Activated naive CD4-positive, alpha-beta T cell treated with Interleukin-2 at 50 U/mL for 16 hours (primary cell): Measurements from ENCODE around the gene UST.

ENCODE experiments used
- DNase-seq: peaks from one replicate; pipeline ENCODE4 v3.0.0-alpha.2; 2020

The UST gene

DNA sequence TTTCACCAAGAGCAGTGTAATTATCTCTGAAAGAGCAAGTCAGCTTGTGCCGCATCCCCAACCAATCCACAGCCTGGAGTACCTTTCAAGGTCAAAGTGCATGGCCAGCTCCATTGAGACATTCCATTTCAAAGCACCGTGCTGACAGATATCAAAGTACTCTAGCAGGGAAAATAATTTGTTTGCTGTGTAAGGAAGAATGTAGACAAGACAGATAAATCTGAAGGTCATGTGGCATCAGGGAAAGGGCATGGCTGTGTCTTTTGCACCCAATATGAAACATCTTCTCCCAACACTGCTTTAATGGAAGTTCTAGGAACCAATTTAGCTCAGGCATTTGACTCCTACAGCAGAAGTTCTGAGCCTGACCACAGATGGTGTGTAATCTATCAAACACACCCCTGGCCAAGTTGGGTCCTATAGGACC lies 328.0 kb downstream of the UST start:
- no peak for DNase-seq

DNA sequence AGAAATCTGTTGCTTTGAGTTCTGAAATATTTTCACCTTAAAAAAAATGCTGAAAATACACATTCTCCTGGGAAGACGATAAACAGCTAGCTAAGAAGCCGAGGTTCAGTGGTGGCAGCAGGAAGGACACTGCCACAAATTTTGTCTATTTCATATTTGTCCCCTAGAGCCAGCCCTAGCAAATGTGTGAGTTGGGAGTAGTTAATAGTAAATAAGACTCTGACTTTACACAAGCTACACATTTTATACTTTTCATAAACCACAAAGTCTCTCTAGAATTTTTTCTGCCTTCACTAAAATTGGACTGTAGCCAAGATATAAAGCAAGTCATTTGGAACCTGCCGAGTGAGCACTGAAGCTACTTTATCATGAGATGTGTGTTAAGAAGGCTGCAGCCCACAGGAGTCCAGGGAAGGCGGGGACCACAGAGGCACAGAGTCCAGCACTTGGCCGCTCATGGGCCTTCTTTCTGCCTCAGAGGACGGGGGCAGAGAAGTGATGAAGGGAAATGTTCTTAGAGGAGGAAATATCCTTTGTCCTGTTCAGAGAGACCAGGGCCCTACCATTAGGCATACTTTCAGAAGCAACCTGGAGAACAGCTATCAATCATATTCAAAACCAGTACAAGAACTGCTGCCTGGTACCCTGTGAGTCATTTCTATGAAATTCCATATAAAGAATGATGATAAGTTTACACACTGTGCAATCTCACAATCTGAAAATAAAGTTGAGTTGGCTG lies 329.0 kb downstream of the UST start:
- DNase-seq = peak; percentile 21

DNA sequence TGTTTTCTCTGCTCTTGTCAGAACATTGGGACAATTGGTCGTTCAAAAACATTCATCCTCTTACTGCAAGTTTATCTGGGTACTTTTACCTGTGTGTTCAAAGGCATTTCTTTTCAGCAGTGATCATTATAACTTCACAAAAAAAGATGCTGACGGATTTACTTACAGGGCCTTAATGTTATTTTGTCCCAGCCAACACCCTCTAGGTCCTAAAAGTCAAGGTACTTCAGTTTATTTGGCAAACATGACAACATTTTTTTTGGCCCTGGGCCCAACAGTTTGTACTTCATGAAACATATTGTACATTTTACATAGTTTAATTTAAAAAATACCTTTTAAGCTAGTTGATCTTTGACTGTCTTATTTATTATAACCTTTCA lies 329.5 kb downstream of the UST start:
- DNase-seq = no peak

DNA sequence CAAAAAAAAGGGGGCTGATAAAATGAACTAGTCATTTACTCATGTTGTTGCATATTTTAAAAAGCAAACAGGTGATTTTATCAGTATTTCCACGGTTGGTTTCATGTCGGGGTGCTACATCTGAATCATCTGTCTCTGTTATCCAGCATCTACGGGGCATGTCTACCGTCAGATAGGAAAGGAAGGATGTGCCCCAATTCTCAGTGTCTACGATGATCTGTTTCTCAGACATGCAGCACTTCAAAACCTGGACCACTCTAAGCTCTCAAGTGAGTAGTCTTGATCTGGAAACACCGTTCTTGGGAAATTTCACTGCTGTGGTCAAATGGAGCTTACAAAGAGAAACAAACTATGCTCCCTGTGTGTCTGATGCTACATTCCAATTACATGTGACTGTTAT lies 330.4 kb downstream of the UST start:
- peak; percentile 32 for DNase-seq

DNA sequence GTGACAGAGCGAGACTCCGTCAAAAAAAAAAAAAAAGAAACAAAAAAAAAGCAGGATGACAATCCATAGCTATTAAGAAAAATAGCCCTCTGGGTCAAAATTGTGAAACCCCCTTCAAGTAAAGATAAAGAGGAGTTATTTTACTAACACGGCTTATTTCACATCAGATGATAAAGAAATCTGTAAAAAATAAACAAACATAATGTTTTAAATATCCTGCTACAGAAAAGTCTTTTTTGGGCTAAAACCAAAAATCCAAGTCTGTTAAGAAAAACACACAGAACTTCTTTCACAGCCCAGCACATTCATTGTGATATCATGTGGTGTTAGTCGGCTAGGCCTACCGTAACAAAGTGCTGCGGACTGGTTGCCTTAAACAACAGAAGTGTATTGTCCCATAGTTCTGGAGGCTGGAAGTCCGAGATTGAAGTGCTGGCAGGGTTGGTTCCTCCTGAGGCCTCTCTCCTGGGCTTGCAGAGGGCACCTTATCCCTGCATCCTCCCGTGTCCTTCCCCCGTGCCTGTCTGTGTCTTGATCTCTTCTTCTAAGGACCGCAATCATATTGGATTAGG lies 331.5 kb downstream of the UST start:
- no peak for DNase-seq

DNA sequence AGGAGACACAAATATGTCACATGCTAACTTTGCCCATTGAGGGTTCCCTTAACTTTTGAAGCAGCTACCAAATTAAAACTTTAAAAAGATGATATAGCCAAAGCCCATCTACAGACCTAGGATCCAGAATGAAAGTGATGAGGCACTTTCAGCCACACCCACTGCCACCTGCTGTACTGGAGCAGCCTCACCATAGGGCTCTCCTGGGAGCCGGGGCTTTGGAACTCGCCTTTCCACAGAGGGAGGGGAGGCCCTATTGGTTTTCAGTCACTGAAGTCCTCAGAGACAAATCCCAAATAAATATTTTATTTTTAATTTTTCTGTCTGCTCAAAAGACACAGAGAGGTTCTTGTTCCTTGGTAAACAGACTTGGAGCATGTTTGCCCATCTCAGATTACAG lies 332.6 kb downstream of the UST start:
- DNase-seq = no peak

DNA sequence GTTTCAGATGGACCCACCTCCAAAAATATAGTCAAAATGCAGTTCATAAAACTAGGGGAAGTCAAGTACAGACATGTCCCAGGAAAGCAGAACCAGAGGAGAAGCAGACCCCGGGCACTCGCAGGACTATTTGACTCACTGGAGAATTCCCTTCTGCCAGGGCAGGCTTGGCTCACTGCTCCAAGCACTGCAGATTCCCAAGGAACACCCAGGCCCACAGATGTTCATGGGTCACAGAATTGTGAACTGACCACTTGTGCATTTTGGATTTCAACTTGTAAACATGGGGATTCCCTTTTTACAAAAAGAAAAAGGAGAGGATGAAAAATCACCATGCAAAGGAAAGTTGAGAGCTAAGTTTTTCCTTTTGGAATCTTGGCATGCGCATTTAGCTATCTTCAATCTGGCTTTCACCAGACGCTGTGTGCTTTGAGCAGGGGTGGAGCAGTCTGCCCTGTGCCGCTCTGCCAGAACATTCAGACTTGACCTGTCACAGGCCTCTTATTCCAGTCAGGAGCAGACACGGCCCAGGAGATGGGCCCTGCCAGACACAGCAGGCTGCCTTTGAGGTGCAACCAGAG lies 333.2 kb downstream of the UST start:
- no peak for DNase-seq

DNA sequence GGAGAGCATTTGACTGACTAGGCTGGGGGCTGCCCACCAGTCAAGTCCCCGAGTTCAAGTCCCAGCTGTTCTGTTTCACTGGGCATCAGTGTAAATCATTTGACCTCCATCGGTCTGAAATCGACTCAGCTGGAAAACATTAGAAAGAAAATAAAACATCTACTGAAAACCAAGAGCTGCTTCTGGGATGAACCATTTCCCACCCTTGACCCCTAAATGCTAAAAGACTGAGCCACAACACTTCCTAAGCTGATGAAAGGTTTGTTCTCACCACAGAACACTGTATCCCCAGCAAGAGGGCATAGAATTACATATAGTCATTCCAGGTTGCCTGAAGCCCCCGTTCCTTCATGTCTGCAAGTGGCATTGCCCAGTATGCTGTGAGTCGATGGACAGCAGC lies 333.7 kb downstream of the UST start:
- no peak for DNase-seq

DNA sequence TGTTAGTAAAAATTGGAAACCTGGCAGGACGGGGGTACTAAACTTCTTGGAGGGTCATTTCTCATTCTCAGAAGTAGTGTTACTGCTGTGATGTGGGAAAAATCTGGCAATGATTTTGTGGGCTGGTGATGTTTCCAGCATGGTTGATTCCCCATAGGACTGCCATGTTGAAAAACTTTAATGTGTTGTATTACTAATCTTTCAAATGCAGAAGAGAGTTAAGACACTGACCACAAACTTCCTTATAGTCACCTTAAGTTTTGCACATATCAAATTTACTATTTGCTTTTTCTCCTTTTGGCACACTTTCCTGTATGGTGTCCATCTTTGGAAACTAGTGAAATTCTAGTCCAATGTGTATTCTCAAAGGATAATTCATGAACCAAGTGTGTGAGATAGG lies 334.5 kb downstream of the UST start:
- DNase-seq = no peak

DNA sequence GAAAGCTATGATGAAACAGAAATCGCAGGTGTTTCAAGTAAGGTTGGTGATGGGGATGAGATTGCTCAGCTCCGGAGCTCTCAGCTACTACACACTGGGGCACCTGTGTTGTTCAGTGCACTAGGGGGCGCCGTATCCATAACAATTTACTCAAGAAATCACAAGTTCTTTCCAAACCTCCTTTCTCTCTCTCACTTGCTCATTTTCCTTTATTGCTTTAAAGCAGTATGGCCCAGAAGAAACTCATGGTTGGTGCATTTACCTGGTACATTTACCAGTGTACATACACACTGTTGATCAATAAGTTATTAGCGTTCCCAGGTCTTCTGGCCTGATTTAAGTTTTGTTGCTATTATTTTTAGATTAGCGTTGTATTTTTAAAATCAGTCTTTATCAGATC lies 335.5 kb downstream of the UST start:
- DNase-seq = peak; percentile 86

DNA sequence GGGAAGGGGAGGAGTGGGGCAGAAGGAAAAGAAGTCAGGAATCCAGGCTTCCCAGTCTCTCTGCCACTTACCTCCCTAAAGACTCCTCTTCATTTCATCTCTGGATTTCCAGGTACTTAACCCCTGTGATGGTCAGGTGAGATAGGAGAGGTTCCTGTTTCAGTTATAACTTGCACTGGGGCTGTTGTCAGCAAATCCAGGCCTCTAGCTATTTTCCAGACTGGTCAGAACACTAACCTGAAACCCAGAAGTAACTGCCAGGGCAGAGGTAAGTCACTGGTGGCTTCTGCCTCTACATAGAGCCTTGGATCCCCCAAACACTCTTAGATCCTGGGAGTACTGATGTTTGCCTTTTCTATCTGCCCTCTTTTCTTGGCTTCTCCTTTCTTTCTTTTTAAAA lies 337.2 kb downstream of the UST start:
- no peak for DNase-seq

DNA sequence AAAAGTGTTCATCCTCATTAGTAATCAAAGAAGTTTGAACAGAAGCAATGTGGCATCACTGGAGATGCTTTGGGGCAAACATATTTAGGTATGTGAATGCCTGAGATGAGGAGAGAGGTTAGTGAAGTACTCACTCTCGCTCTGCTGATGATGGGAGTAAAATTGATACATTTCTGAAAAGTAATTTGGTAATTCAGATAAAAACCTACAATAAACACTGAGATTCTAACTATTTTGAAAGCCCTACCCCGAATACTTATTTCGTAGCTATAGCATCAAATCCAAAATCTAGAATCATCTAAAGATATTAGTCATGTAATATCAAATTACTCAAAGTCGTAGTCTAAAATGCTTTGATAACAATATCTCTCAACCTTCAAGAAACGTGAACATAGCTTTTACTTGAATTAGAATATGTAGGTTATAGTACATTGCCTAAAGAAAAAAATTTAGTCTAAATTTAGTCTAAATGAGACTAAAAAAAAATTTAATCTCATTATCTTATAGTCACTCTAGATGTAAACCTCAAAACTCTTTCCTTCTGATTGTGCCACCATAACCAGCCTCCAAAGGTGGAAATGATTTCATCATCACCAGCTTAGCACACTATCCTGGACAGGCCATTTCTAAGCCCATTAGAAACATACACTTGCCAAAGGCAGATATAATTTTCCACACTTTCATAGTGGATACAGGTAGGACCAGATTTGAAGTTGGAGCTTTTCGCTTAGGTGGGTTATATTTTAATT lies 338.2 kb downstream of the UST start:
- no peak for DNase-seq

DNA sequence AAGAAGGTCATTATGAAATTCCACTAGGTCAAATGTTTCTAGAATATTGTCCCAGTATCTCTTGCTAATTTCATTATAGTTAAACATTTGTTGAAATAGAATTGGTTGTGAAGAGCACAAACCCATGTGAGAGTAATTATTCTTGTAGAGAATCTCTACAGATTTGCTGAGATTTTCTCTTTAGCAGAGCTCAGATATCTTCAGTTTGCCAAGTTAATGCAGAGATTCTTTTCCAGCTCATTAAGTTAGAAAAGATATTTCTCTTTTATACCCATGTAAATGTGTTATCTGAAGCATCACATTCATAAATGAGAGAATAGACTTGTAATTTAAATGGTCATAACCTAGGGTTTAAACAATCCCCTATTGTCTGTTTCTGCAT lies 338.7 kb downstream of the UST start:
- DNase-seq = no peak

DNA sequence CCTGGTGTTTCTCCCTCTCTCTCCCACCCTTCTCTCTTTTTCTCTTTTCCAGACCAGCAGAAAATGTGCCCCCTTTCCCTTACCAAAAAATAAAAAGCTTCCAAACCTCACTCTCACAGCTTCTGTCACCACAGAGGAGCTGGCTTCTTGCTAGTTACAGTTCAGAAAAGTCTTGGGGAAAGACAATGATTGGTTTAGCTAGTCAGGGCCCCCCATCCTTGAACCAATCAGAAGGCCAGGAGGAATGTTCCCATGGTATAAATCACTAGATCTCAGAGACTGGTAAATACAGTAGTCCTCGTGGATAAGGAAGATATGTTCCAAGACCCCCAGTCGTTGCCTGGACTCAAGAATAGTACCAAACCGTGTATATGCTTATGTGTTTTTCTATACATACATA lies 339.5 kb downstream of the UST start:
- no peak for DNase-seq

DNA sequence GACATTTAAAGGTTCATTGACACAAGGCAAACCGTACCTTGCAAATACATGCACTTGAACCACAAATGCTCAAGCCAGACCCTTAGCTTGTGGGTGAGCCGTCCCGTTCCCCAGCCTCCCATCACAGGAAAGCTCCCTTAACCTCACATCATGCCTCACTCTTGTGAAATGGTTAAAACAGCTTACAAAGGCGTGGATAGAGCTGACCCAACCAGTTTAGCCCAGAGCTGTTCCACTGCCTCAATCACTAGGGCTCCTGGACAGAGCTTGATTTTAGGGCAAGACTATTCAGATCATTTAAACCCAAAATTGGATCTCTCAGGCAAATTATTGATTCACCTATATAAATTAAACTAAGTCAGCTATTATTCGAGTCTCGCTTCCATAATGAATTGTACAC lies 341.1 kb downstream of the UST start:
- DNase-seq = no peak

DNA sequence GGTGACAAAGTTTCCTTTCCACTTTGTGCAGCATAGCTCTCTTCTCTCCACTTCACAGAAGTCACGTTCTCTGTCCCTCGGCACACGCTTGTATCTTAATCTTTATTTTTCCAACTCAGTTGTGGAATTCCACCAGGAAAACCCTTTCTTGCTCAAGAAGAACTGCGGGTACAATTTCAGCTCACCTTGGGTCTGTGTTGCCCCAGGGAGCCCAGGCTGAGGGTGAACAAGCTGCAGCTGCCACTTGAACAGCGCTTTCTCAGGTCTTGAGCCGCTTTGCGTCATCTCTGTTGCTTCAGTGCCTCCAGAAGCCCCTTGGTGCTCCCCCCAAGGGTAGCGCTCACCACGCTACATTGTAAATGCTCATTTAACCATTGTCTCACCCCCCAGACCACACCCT lies 341.5 kb downstream of the UST start:
- DNase-seq = no peak

DNA sequence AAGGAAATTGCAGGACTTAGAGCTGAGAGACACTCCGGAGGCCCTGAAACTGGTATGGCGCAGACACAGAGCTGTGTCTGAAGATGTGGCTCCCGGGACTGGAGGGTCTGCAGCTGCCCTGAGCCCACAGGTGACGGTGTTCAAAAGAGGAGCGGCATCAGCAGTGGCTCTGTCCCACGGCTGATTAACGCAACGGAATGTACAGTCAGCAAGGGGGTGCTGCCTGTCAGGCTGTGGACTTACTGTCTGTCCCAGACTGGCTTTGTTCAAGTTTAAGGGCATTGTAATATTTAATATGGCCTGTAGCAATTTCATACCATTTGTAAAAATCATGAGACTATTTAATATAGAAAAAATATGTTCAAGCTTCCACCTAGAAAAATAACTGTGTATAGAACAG lies 342.7 kb downstream of the UST start:
- no peak for DNase-seq

DNA sequence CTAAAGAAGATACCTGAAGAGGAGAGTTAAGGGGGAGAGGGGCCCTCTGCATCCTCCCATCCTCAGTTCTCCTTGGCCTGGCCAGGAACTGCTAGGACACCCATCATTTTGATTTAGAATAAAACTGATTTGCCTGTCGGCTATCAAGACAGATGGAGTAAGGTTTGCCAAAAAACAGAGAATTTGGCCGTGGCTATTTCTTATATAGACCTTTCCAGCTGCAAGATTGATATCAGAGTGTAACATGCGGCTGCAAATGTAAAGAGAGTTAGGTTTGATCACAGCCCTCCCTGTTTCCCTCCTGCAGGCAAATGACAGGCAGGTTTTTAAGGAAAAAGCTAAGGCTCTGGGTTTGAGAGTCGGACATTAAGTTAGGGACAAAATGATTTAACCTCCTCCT lies 344.1 kb downstream of the UST start:
- no peak for DNase-seq

DNA sequence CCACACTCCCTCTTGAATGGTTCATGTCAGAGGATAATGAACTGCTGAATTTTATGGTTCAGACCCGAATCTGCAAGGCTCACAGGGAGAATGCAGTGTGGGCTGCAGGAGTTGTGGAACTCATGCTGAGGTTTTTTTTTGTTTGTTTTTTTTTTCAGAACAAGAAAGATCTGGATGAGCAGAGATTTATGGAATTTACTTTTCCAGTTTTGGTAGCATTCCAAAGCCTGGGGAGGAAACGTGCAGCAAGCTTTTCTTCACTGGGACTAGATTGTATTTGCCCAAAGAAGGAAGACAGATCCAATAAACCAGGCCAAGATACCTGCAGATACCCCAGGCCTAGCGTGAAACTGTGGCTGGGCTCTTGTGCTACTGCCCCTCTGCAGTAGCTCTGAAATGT lies 346.8 kb downstream of the UST start:
- DNase-seq = no peak

DNA sequence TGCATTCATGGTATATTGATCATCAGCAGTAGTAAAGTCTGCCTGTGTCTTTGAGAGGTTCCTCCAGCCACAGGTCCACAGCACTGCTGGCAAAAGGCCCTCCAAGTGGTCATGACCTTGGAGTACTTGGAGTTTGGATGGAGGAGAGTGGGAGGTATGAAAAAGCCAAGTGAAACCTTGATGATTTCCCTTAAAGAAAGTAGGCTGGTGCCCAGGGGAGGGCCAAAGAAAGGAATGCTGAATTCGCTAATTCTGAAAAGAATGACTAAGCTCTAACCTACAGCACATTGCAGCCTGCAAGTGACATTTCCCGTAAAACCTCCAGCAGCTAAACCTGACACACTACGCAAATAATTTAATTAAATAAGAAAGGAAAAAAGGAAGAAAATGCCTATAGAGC lies 347.3 kb downstream of the UST start:
- no peak for DNase-seq

DNA sequence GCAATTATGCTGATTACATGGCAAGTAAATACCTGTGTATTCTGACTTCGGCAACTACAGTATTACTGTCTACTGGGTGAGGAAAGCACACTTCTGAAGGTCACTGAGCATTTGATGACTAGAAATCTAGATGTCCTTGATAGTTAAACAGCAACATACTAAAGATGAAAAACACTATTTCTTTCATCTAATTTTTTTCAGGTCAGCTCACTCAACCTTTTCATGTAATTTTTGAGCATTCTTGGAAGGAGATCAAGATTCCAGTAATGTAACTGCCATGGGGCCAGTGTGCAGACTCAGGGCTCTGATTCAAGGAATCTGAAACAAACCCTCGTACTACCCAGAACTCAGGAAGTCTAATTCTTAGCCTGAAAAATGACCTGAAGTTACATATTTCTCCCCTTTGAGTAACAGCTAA lies 348.1 kb downstream of the UST start:
- no peak for DNase-seq

DNA sequence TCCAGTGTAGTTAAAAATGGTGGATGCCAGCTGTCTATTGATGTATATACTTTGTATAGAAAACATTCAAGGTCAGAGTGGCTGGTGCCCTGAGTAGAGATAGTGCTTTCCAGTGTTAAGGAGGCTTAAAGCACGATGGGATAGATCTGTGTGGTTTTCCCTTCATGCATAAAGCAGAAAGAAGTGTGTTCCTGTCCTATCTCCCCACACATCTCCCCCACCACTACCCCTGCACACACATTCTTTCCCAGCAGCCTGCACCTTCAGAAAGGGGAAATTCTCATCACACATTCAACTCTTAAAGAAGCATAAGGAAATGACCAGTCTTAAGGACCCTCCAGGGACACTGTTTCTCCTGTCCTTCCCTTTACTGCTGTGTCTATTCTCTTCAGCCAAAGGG lies 349.0 kb downstream of the UST start:
- no peak for DNase-seq

DNA sequence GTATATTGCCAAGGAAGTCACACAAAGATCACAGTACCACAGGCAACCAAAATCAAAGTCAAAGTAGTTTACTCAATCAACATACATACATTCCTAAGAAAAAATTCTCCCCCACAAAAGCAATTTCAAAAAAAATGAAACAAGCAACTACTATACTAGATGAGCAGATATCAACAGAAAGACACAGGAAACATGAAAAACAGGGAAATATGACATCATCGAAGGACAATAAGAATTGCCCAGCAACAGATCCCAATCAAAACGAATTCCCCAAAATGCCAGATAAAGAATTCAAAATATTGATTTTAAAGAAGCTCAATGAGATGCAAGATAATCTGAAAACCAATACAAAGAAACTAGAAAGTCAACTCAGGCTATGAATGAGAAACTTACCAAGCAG lies 351.0 kb downstream of the UST start:
- no peak for DNase-seq

DNA sequence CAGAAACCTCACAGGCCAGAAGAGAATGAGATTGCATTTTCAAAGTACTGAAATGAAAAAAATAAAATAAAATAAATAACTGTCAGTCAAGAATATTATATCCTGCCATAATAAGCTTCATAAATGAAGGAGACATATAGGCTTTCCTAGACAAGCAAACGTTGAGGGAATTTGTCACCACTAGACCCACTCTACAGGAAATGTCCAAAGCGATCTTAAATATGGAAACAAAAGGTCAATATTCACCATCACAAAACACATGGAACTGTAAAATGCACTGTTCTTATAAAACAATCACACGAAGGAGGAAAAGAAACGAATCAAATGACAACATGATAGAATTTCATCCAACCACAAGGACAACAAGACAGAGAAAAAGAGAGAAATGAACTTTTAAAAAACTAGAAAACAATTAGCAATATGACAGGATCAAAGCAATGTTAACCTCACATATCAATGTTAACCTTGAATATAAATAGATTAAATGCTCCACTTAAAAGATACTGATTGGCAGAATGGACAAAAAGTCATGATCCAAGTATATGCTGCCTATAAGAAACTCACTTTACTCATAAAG lies 352.0 kb downstream of the UST start:
- DNase-seq = no peak
